LHCN-M2 (cell line): ENCODE data around the gene NPR2. TPM values are rescaled to one million over a fixed set of nuclear protein-coding genes. Genes with fewer than 3 reads are reported as not detected.

Source experiments
- DNase-seq: peaks from one replicate; pipeline ENCODE4 v3.0.0-alpha.2; 2012; ENCODE audit warnings: low read depth
- total RNA-seq: library from RNA; depleted of rRNA; stranded (reverse); fragments of >200 nt; gene quantifications from 2 replicates; pipeline ENCODE4 v1.2.3, GENCODE V29; 2014

NPR2 gene
- total RNA-seq, 1 experiment from 2014 or later: 23.0 TPM

DNA sequence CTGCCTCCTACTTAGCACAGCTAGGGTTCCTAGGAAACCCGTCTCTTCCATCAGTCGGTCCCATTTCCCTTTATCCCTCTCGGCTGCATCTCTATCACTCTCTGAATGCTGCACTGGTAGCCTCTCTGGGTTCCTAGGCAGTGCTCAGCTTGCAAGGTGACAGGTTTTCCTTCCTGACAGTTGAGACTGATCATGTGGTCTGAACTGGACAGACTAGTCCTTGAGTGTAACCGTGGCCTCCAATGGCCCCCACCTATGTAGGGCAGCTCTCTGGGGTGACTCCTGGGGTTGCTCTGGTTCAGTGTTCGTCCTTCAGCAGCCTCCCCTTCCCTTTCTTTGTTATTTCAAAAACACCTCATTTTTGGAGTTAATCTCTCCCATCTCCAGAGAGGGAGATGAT, 41.4 kb downstream of the NPR2 start:
- no peak for DNase-seq

DNA sequence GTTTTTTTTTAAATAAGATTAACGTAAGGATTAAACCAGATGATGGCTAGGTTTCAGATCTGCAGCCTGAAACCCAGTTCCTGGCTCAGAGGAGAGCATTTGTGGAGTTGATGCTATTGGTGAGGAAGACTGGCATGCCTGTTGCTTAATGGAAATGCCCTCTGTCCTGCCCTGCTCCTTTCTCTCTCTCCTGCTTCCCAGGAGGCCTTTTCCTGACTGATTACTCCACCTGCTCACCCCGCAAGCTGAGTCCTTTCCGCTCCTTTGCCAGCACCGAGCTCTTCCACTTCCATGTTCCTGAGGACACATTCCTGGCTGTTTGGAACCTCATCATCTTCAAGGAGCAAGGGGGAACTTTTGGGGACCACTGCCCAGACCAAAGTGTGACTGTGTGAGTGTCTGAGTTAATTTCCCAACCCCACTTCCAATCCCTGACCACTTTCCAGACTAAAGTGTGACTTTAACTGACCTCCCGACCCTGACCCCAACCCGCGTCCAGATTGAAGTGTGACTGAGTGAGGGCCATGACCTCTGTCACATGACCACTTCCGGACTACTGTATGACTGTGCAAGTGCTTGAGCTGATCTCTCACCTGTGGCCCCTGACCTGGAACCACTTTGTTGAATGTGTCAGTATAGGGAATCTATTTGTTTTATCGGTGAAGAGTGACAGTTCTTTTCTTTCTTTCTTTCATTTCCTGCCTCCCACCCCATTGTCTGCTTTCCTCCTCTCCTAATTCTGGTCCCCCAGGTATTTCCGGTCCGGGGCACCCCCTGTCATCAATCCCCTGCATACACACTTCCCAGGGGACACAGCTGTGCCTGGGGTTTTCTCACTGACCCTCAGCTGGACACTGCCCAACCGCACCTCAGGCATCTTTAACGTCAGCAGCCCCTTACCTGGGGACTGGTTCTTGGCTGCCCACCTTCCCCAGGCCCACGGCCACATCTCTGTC, 43.1 kb downstream of the NPR2 start:
- DNase-seq: no peak

DNA sequence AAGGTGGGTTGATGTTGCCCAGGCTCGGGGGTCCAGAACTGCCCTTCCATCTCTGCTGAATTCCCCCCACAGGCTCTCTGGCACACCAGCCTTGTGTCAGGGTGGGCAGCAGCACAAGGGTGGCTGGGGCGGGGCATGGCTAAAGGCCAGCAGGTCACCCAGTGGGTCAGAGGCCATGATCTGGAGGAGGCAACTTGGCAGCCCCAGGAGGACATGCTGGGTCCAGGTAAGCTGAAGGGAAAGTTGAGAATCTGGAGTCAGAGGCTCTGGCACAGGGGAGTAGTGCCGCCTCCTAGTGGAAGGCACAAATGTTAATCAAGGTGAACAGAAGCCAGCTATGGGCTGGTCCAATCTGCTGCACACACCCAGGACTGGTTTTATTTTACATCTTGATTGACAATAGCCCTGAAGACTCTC, 43.8 kb downstream of the NPR2 start:
- no peak for DNase-seq

DNA sequence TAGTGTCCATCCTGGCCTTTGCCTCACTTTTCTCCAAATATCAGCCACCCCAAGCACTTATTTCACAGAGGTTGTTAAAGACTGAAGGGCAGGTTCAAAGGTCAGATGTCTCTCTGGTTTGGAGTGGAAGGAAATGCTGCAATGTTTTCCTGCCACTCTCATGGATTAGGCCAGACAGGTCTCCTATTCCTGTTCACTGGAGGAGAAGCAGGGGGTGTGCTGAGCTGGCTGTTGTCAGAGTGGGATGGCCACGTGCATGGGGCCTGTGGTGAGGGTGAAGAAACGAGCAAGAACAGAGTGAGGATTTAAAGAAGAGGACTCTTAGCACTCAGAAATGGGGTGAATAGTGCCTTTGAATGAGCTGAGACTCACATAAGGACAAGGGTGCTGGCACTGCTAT, 44.4 kb downstream of the NPR2 start:
- DNase-seq: no peak

DNA sequence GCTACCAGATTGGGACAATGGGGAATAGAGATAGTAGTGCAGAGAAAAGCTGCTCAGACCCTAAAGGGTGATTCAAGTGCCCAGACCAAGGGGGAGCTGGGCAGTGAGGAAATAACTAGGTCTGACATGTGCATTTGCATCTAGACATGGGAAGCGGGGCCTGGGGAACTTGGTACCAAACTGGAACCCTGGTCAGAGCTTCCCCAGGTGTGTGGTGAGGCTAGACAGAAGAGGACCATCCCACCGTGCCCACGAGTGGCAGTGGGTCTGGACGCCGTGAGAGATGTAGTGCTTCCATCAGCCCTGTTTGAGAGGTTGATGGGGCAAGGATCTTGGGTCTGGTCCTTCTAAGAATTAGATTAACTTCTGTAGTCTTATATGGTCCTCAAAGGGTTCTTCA, 45.2 kb downstream of the NPR2 start:
- no peak for DNase-seq

DNA sequence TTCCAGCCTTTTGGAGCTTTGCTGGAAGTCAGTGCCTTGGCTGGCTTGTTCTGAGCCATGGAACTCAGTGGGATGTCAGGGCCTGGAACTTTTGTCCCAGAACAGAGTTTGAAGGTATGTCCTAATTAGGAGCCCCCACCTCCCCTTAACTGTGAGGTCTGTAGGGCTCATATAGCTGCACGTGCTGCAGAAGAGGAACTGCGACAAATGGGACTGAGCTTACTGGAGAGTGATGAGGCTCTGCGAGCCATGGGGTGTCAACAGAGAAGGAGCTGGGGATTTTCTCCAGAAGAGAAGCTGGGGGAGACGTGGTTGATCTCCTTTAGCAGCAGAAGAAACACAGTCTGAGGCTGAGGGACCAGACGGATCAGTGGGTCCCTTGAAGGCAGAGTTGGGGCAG, 48.5 kb downstream of the NPR2 start:
- DNase-seq: no peak

DNA sequence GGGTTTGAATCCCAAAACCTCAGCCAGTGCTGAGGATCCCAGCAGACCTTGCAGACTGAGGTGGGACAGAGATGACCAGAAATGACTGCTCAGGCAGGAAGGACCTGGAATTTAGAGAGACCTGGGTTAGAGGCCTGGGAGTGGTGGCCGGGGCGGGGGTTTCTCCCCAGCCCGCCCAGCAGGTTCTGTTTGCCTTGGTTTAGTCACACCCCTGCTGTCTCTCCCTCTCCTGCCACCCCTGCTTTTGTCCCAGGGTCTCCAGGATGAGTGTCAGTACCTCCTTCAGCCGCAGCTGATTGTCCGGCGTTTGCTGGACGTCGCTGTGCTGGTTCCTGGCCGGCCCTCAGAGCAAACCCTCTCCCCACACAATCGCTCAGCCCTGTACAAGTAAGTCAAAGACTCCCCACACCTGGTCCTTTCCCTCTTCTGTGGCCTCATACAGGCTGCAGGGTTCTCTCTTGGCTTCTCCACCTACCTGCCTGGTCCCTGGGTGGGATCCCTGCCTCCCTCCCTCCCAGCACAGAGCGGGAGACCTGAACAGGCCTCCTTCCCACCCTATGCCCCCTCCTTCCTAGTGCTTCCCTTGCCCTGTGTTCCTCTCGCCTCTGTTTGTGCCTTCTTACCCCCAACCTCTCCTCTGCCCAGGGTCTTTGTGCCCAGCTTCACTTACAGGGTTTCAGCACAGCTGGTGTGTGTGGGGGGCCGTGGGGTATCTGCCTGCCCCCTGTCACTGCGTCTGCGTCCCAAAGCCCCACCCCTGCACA, 49.7 kb downstream of the NPR2 start:
- DNase-seq: no peak

DNA sequence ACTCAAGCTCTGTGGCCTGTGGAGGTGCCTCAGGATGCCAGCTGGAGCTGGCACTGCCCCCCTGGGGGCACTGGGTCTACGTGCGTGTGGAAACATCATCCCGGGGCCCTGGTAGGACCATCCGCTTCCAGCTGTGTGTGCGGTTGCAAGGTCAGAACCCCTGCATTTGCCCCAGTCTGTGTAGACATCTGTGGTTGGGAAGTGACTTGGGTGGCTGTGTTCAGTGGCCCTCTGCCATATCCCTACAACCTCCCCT, 50.2 kb downstream of the NPR2 start:
- no peak for DNase-seq

DNA sequence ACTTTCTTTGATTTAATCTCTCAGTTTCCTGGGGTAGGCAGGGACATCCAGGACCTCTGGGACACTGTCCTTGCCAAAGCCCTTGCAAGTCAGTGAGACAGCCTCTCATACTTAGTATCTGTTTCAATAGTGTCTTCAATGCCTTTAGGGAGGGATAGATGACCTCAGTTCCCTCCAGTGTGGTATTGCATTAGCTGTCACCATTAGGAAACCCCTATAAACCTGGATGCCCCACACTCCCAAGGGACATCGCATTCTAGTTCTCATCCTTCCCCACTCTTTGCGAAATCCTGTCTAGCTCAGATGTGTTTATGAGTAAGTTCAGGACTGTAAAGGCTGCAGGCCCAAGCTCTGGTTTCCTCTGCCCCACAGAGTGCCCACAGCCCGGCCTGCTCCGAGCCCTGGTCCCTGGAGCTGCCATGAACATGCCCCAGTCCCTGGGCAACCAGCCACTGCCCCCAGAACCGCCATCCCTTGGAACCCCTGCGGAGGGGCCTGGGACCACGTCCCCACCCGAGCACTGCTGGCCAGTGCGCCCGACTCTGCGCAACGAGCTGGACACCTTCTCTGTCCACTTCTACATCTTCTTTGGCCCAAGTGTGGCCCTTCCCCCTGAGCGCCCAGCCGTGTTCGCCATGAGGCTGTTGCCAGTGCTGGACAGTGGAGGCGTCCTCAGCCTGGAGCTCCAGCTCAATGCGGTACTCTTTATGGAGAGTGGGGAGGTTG, 50.8 kb downstream of the NPR2 start:
- peak; percentile 38 for DNase-seq

DNA sequence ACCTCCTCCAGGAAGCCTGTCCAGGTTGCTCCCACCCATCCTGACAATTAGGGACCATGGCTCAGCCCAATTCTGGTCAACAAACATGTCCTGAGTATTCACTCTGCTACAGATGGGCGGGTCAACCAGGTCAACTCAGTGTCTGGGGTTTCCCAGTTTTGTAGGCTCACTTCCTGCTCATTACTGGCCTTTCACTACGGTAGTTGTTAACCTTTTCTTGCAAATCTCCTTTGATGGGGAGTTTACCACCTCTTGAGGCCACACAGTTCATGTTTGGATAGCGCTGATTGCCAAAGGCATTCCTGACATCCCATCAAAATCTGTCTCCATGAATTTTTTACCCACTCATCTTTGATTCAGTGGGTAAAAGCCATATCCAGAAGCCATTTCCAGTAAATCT, 51.4 kb downstream of the NPR2 start:
- no peak for DNase-seq

DNA sequence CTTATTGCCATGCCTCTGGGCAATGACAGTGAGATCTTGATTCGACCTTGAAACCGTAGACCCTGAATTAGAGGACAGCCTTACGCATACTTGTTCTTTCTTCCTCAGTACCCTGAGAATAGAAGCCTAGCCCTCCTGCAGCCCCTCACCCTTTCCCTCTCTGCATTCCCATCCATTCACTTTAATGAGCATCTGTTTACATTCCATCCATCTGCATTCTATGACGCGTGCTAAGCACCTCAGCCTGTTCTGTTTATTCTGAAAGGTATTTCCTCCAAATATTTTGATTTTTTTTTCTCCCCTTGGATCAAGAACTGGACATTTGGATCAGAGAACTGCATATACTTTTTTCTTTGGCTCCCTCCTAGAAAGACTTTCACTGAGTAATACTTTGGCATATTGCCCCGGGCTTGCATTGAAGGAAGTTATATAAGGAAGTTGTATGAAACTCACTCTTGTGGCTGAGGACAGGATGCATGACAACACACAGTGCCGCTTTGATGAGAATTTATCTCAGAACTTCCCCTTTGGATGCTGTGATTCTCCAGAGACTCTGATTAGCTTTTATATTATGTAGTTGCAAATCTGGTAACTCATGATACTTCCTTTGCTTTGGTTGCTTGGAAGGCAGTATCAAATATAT, 53.4 kb downstream of the NPR2 start:
- DNase-seq: peak; percentile 90

DNA sequence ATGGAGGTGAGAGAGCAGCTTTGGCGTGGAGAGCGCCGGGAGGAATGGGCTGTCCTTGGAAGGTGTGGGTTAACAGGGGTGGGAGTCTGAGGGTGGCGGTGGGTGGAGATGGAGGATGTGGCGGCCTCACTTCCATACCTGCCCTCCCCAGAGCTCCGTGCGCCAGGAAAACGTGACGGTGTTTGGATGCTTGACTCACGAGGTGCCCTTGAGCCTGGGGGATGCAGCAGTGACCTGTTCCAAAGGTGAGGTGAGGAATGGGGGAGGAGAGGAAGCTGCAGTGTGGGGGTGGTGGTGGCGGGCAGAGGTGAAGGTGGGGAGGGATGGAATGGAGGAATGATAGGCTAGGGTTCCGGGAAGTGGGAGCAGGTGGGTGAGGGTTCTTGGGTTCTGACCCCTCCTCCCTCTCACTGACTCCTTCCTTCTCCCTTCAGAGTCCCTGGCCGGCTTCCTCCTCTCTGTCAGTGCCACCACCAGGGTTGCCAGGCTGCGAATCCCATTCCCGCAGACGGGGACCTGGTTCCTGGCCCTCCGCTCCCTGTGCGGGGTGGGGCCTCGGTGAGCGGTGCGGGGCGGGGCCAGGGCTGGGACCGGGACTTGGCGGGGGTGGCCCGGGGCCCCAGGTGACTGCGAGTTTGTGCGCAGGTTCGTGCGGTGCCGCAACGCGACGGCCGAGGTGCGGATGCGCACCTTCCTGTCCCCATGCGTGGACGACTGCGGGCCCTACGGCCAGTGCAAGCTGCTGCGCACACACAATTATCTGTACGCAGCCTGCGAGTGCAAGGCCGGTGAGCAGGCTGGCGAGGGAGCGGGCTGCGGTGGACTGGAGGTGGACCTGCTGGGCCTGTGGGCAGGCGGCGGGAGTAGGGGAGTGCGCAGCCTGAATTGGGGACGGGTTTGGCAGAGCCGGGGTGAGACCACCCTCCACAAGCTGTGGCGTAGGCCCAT, 54.7 kb downstream of the NPR2 start:
- no peak for DNase-seq

DNA sequence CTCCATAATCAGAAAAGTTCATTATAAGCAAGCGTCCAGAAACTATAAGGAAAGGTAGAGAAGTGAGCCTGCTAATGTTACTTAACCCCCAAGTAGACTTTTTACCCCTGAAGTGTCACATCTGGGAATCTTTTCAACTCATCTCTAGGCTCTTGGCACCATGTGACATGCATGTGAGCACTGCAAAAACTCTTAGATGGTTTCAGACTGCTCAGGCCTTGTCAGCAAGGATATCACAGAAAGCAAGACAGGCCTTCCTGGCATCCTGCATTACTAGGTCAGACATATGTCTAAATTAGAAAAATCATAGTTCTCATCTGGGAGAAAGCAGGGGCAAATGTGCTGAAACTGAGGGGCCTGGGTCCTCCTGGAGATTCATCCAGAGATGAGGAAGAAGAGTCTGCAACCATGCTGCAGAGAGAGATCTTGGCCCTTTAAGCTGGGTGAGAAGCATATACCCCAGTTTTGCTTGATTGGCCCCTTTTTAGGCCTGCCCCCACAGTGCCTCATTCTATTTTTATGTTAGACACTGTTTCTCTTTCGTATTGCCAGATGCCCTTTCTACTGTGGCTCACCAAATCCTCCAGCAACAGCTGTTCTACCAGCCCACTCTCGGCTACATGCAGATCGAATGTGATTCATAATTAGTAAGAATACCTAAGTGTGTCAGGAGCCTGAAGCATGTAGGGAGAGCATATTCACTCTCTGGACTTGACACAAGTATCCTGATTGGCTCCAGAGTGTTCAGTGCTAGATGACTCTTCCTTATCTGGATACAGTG, 56.6 kb downstream of the NPR2 start:
- DNase-seq: peak; percentile 99

DNA sequence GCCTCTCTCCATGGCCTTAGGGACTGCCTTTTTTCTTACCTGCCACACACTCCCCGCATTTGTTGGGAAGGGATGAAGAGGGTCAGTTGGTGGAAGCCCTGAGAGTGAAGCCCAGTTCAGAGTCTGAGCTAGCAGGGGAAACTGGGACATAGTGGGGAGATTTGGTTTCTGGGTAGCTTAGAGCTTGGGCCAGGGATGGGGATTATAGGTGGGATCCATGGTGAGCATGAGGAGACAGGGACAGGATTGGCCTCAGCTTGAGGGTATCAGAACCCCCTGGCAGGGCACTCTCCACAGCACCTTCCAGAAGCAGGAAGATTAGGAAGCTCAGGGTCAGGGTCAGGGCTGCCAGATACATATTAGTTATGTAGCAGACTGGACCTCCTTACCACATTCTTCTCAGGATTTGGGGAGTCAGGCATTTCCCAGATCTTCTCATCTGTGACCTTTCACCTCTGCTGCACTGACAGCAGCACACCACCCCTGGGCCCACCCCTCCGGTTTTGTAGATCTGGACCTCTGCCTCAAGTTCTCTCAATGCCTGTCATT, 61.0 kb downstream of the NPR2 start:
- DNase-seq: no peak

DNA sequence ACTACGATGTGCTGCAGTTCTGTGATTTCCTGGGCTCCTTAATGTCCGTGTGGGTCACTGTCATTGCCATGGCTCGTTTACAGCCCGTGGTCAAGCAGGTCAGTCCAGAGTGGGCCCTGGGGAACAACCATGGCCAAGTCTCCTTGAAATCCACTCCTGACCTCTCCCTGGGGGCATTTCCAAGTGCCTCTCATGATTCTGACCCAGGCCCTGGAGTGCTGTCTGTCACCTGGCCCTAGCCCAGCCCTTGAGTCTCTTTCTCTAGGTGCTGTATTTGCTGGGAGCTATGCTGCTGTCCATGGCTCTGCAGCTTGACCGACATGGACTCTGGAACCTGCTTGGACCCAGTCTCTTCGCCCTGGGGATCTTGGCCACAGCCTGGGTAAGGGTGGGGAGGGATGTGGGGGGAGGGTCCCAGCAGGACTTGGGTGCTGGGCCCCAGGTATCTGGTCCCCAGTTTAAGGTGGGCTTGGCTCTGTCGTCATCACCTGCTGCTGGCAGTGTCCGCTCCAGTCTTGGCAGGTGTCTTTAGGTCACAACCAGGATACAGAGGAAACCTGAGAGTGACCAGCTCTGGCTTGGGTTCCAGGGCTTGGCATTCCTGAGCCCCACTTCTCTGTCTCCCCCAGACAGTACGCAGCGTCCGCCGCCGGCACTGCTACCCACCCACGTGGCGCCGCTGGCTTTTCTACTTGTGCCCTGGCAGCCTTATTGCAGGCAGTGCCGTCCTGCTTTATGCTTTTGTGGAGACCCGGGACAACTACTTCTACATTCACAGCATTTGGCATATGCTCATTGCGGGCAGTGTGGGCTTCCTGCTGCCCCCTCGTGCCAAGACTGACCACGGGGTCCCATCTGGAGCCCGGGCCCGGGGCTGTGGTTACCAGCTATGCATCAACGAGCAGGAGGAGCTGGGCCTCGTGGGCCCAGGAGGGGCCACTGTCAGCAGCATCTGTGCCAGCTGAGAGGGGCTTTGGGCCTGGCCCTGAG, 61.8 kb downstream of the NPR2 start:
- DNase-seq: no peak

DNA sequence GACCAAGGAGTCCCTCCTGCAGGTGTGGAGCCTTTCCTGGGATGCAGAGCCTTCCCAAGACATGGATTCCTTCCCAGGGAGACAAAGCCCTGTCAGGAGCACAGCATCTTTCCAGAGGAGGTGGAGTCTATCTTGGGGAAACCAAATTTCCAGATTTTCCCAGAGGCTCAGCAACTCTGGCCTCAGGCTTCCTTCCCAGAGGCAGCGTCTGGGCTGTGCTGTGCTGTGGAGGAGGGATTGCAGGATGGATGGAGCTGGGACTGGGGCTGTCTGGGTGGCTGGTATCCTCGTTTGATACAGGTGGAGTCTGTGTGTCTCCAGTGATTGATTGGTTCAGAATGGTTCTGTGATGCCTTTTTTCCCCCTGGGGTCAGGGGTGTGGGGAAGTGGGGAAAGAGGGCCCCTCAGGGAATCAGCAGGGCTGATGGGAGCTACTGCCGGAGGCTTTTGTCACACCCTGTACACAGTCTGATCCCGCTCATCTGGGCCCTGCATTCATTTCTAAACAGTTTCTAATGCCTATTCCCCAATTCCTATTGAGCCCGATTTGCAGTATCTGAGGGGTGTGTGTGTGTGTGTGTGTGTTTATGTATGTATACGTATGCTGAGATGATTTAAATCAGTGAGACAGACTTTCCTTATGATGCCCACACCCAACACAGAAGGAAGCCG, 62.8 kb downstream of the NPR2 start:
- DNase-seq: no peak

DNA sequence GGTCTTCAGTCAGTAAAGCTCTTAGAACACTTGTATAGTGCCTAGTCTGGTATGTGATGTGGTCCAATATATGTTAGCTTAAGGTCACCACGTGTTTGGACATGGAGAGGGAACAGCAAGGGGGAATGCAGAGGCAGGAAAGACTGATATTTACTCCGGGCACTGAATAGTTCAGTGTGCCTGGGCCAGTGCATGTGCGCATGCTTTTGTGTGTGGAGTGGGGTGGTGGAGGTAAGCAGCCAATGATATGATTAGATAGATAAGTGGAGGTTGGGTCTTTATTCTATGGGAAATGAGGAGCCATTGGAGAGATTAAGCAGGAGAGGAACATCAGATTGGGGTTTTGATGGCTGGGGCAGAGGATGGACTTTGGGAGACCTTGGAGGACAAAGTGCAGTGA, 64.8 kb downstream of the NPR2 start:
- no peak for DNase-seq

DNA sequence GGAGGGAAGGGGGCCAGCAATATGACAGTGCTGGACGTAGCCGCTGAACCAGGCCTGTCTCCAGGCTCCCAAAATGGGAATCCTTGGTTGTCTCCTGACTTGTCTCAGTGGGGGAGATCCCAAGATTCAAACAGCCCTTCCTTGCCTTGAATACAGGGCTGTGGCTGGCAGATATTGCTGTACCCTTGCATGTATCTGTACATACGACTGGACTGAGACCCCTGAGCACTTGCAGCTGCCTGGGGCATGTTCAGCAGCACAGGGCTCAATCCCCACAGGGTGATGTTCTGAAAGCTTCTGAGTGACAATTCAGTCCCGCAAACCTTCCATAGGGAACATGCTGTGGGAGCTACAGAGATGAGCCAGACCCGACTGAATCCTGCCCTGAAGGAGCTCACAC, 65.5 kb downstream of the NPR2 start:
- DNase-seq: no peak
